GM12878 (cell line): Measurements from ENCODE around the gene TBXAS1. TPM values are rescaled to one million over a fixed set of nuclear protein-coding genes. Genes with fewer than 3 reads are reported as not detected.

Experiments
- ATAC-seq: fragments of 200-7000 bp; cut with Tn5 transposase; 3 replicates; pipeline ENCODE4 v1.9.1; 2020; ENCODE audit warnings: mild to moderate bottlenecking, moderate library complexity
- Bru-seq: library from RNA; stranded (reverse); fragments of 400-500 nt; gene quantifications from one replicate; lab custom pipeline; 2021; lab: Mats Ljungman, UMichigan
- BruChase-seq, 2 experiments: library from RNA; stranded (reverse); fragments of 400-500 nt; gene quantifications; one replicate each; lab custom pipeline; 2021; lab: Mats Ljungman, UMichigan
- BruUV-seq: library from RNA; stranded (reverse); fragments of 400-500 nt; replicated peaks from 2 replicates; lab custom pipeline; 2021; lab: Mats Ljungman, UMichigan
- CTCF ChIA-PET: fragments of 300-600 bp; sonication (Branson Sonifier 250); formaldehyde crosslinking; extraction: SDS; loops from one replicate; lab custom pipeline; 2021; ENCODE audit warnings: inconsistent platforms; lab: Yijun Ruan, JAX
- POLR2A ChIA-PET: fragments of 350-600 bp; formaldehyde crosslinking; extraction: SDS; loops from one replicate; lab custom pipeline; 2021; ENCODE audit warnings: inconsistent platforms; lab: Charles Lee
- RAD21 ChIA-PET: fragments of 300-600 bp; sonication (Branson Sonifier 250); formaldehyde crosslinking; loops from one replicate; lab custom pipeline; 2023; ENCODE audit warnings: antibody characterized with exemption; ENCODE audit not compliant: unreplicated experiment; lab: Charles Lee
- SMC1A ChIA-PET: fragments of 300-600 bp; sonication (Branson Sonifier 250); formaldehyde crosslinking; loops from one replicate; lab custom pipeline; 2023; ENCODE audit not compliant: unreplicated experiment, uncharacterized antibody; lab: Charles Lee
- DNase-seq: peaks from one replicate; pipeline ENCODE4 v3.0.0-alpha.2; 2011; ENCODE audit warnings: low read depth, low spot score
- FAIRE-seq: peaks from 3 replicates; lab custom pipeline; 2011; peaks lifted over from hg19 to GRCh38; lab: Jason Lieb, UNC
- H2AFZ ChIP-seq: 2 replicates; pipeline ENCODE4 v1.6.0; 2011; ENCODE audit warnings: low read depth, low read length, control low read depth; ENCODE audit not compliant: control insufficient read depth
- H3K27ac ChIP-seq: 2 replicates; pipeline ENCODE4 v1.5.1; 2011; ENCODE audit warnings: control low read depth; ENCODE audit not compliant: control insufficient read depth, insufficient read depth
- H3K27me3 ChIP-seq, 2 experiments: replicated peaks in 1 of 2; 2 replicates each; pipeline versions ENCODE4 v1.6.0 to v1.6.1; 2011; ENCODE audit warnings: low read length in 1 of 2; ENCODE audit not compliant: control insufficient read depth in 2 of 2, insufficient read depth in 2 of 2
- H3K36me3 ChIP-seq, 2 experiments: 2 replicates each; pipeline ENCODE4 v1.5.1; 2011; ENCODE audit warnings: low read length in 1 of 2; ENCODE audit not compliant: control insufficient read depth in 2 of 2, insufficient read depth in 2 of 2
- H3K4me1 ChIP-seq: 2 replicates; pipeline ENCODE4 v1.6.1; 2011; ENCODE audit warnings: mild to moderate bottlenecking, low read length, moderate library complexity, mixed read lengths; ENCODE audit not compliant: control insufficient read depth, insufficient read depth
- H3K4me2 ChIP-seq: 2 replicates; pipeline ENCODE4 v1.6.0; 2011; ENCODE audit warnings: control low read depth; ENCODE audit not compliant: control insufficient read depth, insufficient read depth
- H3K4me3 ChIP-seq: fragments of 200-600 bp; sonication (generic); 2 replicates; pipeline ENCODE4 v1.5.1; 2016
- H3K79me2 ChIP-seq: 2 replicates; pipeline ENCODE4 v1.6.0; 2011; ENCODE audit warnings: low read length; ENCODE audit not compliant: control insufficient read depth, insufficient read depth
- H3K9ac ChIP-seq: 2 replicates; pipeline ENCODE4 v1.8.0; 2011; ENCODE audit warnings: low read length, control low read depth, mixed read lengths; ENCODE audit not compliant: control insufficient read depth, insufficient read depth
- H3K9me3 ChIP-seq: replicated peaks from 3 replicates; pipeline ENCODE4 v1.5.1; 2011; ENCODE audit warnings: mild to moderate bottlenecking, low read length; ENCODE audit not compliant: control insufficient read depth, insufficient read depth
- H4K20me1 ChIP-seq: 2 replicates; pipeline ENCODE4 v1.6.0; 2011; ENCODE audit not compliant: control insufficient read depth, insufficient read depth
- FOXK2 ChIP-seq: fragments of 450-650 bp; IDR thresholded peaks from 2 replicates; pipeline ENCODE4 v1.6.1; 2017; ENCODE audit warnings: mild to moderate bottlenecking, moderate library complexity
- GATAD2B ChIP-seq: fragments of 450-650 bp; conservative IDR thresholded peaks from 2 replicates; pipeline ENCODE4 v1.6.1; 2017; ENCODE audit warnings: low read depth, mild to moderate bottlenecking, moderate library complexity
- LARP7 ChIP-seq: fragments of 450-650 bp; IDR thresholded peaks from 2 replicates; pipeline ENCODE4 v1.6.1; 2017; ENCODE audit warnings: mild to moderate bottlenecking
- NFYA ChIP-seq: IDR thresholded peaks from 2 replicates; pipeline ENCODE4 v1.6.1; 2011; ENCODE audit warnings: low read depth, mild to moderate bottlenecking, low read length, improper control_type of control experiment, borderline replicate concordance
- POLR2A ChIP-seq: IDR thresholded peaks from 2 replicates; pipeline ENCODE4 v1.6.1; 2011; ENCODE audit warnings: low read depth, mild to moderate bottlenecking, low read length
- RFX5 ChIP-seq: IDR thresholded peaks from 2 replicates; pipeline ENCODE4 v1.6.1; 2011; ENCODE audit warnings: low read depth, low read length, improper control_type of control experiment
- USF1 ChIP-seq: IDR thresholded peaks from 2 replicates; pipeline ENCODE4 v1.6.1; 2011; ENCODE audit warnings: borderline replicate concordance, low read depth, mild to moderate bottlenecking, moderate library complexity, mixed read lengths, low read length; ENCODE audit not compliant: insufficient read depth; ENCODE audit errors: extremely low read length
- ZBED1 ChIP-seq: IDR thresholded peaks from 2 replicates; pipeline ENCODE4 v1.6.1; 2016; ENCODE audit warnings: borderline replicate concordance
- ZNF687 ChIP-seq: fragments of 450-650 bp; IDR thresholded peaks from 2 replicates; pipeline ENCODE4 v1.6.1; 2017; ENCODE audit warnings: mild to moderate bottlenecking, moderate library complexity
- WGBS: methylation state at CpG from one replicate; pipeline ENCODE4 v1.1.6; 2016; ENCODE audit warnings: low lambda C conversion rate; ENCODE audit not compliant: insufficient replicate concordance, insufficient coverage; ENCODE audit errors: missing lambda C conversion rate; 5-methylcytosine and 5-hydroxymethylcytosine counted together
- in situ Hi-C: fragments of 300-500 bp; cut with MboI; formaldehyde crosslinking; loops from 9 replicates; pipeline ENCODE4 v1.14.3; 2018; ENCODE audit warnings: mixed read lengths
- intact Hi-C: fragments of 100-400 bp; cut with micrococcal nuclease; formaldehyde crosslinking; loops from one replicate; pipeline ENCODE4 v1.14.2; 2022; ENCODE audit not compliant: unreplicated experiment
- long read RNA-seq, 2 experiments: library from polyadenylated mRNA; unstranded; transcript quantifications; one replicate each; pipeline ENCODE4 v2.0.0, GENCODE V29; 2019 to 2020
- polyA minus RNA-seq, 3 experiments: library from RNA; depleted of rRNA, polyadenylated mRNA; stranded (reverse); fragments of >200 nt; gene quantifications; 2 replicates each; pipeline ENCODE4 v1.2.3, GENCODE V29; 2011
- polyA plus RNA-seq, 11 experiments: library from polyadenylated mRNA; depleted of rRNA in 4 of 11; unstranded in 6 of 11; stranded (reverse) in 5 of 11; fragments of >200 nt; fragmentation: Nextera tagmentation in 4 of 11; fragmentation: Illumina TruSeq in 1 of 11; extraction: Ambion mirVana in 4 of 11; extraction: Trizol in 1 of 11; gene quantifications; 1 replicate in 1 of 11; 2 replicates in 10 of 11; pipeline versions ENCODE4 v1.2.1 to v1.2.3, GENCODE V29; 2011 to 2016; ENCODE audit warnings: inconsistent platforms in 2 of 11, missing spikeins in 2 of 11, low read depth in 1 of 11
- total RNA-seq, 4 experiments: library from RNA; depleted of rRNA in 3 of 4; stranded (reverse); fragments of >200 nt in 3 of 4; fragmentation: Illumina TruSeq in 1 of 4; extraction: Trizol in 1 of 4; gene quantifications; 2 replicates each; pipeline versions ENCODE4 v1.2.1 to v1.2.3, GENCODE V29; 2013 to 2021

The TBXAS1 gene
- total RNA-seq (2013; cell fraction: nucleolus; rRNA removed) = 57.2 and 58.6 TPM in 2 replicates
- 32.5 and 32.7 TPM in 2 replicates for total RNA-seq (2014; rRNA removed)
- total RNA-seq (2014; rRNA removed; fragmentation: Illumina TruSeq; extraction: Trizol) = 20.0 and 20.4 TPM in 2 replicates
- total RNA-seq (2021) = 20.0 and 20.7 TPM in 2 replicates
- 12.6 TPM for polyA plus RNA-seq (2011; ENCODE audit: low read depth)
- 1.4 and 1.5 TPM in 2 replicates for polyA plus RNA-seq (2011; rRNA removed)
- 0.69 and 1.4 TPM in 2 replicates for polyA plus RNA-seq (2011; cell fraction: cytosol; rRNA removed)
- 1.6 and 1.8 TPM in 2 replicates for polyA plus RNA-seq (2011; cell fraction: nucleus; rRNA removed)
- 12.1 and 20.6 TPM in 2 replicates for polyA plus RNA-seq (2012)
- 22.8 and 35.4 TPM in 2 replicates for polyA plus RNA-seq (2014; fragmentation: Illumina TruSeq; extraction: Trizol)
- 1 to 10 TPM; 6.8 to 8.3 TPM for polyA plus RNA-seq (2014; fragmentation: Nextera tagmentation; extraction: Ambion mirVana)
- polyA plus RNA-seq (2014; rRNA removed) = 21.6 and 22.0 TPM in 2 replicates
- polyA plus RNA-seq (2016; fragmentation: Nextera tagmentation; extraction: Ambion mirVana) = 10 to 100 TPM; 12.0 to 12.2 TPM
- polyA minus RNA-seq (2011; rRNA and poly(A)+ RNA removed) = 0.62 TPM in 1 of 2 replicates, not detected in the other
- not detected in 2 replicates for polyA minus RNA-seq (2011; cell fraction: cytosol; rRNA and poly(A)+ RNA removed)
- polyA minus RNA-seq (2011; cell fraction: nucleus; rRNA and poly(A)+ RNA removed) = 0.24 TPM in 1 of 2 replicates, not detected in the other
- percentile 46 among the genes with signal in this experiment for Bru-seq, nascent RNA
- percentile 44 among the genes with signal in this experiment for BruChase-seq, experiment 1, labeled RNA remaining after a 6-hour chase
- percentile 40 among the genes with signal in this experiment for BruChase-seq, experiment 2, labeled RNA remaining after a 2-hour chase
- long read RNA-seq, experiment 1, partial matches to known transcripts = 0 of 7 reads
- long read RNA-seq, experiment 1, other reads (novel, unspliced or antisense) = 4 of 7 reads
- long read RNA-seq, experiment 2, transcript TBXAS1-208 (13 exons, 1,963 nt) = major isoform, 14 of 31 reads
- long read RNA-seq, experiment 2, partial matches to known transcripts = 4 of 31 reads
- long read RNA-seq, experiment 2, other reads (novel, unspliced or antisense) = 12 of 31 reads

GRCh38 chr7:139829025-139829774 is at the start of gene TBXAS1:
Gene TBXAS1, plus strand, starts transcription at chr7:139829264. Its CDS starts 127 bp downstream, at chr7:139829391.
- peak; percentile 74 for ATAC-seq
- DNase-seq = no peak
- H4K20me1 ChIP-seq = no peaks in the 10 kb centered on the region
- ChIA-PET RAD21 (interaction anchor here (1.2 to 3.2 kb wide), 7 partner anchors 65 to 183 kb away, joined by 3 to 22 read pairs (median 8); no protein-coding TSS in a partner anchor), SMC1A (interaction anchor here (0.6 to 3.9 kb wide), 8 partner anchors 26 to 183 kb away, joined by 3 to 38 read pairs (median 4); no protein-coding TSS in a partner anchor), CTCF (interaction anchor here (1.0 to 4.7 kb wide), 6 partner anchors 19 to 227 kb away, joined by 3 to 52 read pairs (median 8); no protein-coding TSS in a partner anchor), POLR2A (interaction anchor here (0.6 kb wide), 1 partner anchor 1991 kb away, joined by 6 read pairs; no protein-coding TSS in a partner anchor)
- H3K27me3 ChIP-seq = peaks cover 0 to 1% of the 10 kb centered on the region in 2 experiments; a peak in 1 of 4 replicates
- peaks cover 26% of the 10 kb centered on the region for H3K4me1 ChIP-seq
- FAIRE-seq = no peak
- peaks cover 2% of the 10 kb centered on the region; the same call in 1 of the 2 replicates for H3K79me2 ChIP-seq
- H3K9me3 ChIP-seq = no peaks in the 10 kb centered on the region; the same call in 1 of the 3 replicates
- H3K9ac ChIP-seq = peak within 1 kb of the TSS; percentile 56
- 7% methylated on average over 10 of the region's 10 CpGs for WGBS
- in situ Hi-C loops = no loop called here
- H2AFZ ChIP-seq = peak within 1 kb of the TSS; percentile 90
- intact Hi-C loops = loop anchor here (5.0 kb wide), 1 partner anchor 173 kb away; no protein-coding TSS in a partner anchor
- no peaks in the 10 kb centered on the region for H3K36me3 ChIP-seq
- BruUV-seq = TSS peak; percentile 70
- H3K27ac ChIP-seq = peak within 1 kb of the TSS; percentile 81
- peak within 1 kb of the TSS; percentile 90 for H3K4me2 ChIP-seq
- H3K4me3 ChIP-seq = peak within 1 kb of the TSS; percentile 54
- no peak for TF ChIP-seq NFYA
- no peak for TF ChIP-seq RFX5
- no peak for TF ChIP-seq LARP7
- TF ChIP-seq USF1 = no peak
- TF ChIP-seq ZBED1 = no peak
- no peak for TF ChIP-seq FOXK2
- TF ChIP-seq ZNF687 = peak; percentile 51
- no peak for TF ChIP-seq GATAD2B
- peak; percentile 63; the same call in 1 of the 2 replicates for TF ChIP-seq POLR2A
